ENCODE data around the gene TWNK.
A peak's percentile ranks its signal among the peaks of the same experiment; 100 is the strongest.
"Not testable (repeated sequence)": the region's sequence is repeated elsewhere in the genome, so short reads cannot be mapped to it uniquely, and the experiment has no call there.

TWNK gene

DNA sequence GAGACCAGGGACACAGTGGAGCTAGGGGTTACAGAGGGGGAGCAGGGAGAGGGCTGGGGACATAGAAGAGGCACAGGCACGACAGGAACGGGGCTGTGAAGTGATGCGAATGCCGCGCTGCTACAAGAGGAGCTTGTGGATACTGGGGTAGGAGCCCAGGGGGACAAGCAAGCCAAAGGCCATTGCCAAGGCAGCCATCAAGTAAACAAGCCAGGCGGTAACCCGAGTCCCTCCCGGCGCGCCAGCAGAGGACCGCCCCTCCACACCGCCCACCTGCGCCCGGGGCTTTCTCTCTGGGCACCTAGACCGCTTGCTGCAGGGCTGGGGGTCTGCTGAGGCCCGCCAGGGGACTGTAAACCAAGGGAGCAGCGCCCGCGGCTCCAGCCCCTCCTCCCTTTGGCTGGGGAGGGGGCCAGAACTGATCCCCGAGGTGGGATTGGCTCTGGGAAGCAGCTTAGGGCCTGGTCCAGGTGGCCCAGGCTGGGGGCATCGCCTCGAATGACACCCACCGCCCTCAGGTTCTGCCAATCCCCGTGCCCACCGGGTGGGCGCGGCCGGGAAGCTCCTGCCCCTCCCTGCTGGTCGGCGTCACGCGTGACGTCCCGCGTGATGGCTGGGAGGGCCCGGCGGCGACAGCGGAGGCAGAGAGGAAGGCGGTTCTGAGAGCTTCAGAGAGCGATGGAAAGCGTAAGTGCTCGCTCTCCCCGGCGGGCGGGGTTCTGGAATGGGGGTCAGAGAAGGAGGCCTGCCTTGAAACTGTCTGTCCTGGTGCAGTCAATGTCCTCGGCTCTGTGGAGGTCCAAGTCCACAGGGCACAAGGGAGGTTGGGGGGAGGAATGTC, 44.7 kb downstream of the TWNK start:
- no peaks in the 10 kb centered on the region for H3K27me3 ChIP-seq (ENCODE audit: insufficient read depth, insufficient read length)
- H3K4me3 ChIP-seq (ENCODE audit: insufficient read length, low read depth): peak overlapping the region; percentile 62
- TF ChIP-seq SUZ12 (IDR thresholded peaks at IDR 0.05; ENCODE audit: extremely low read depth, insufficient read depth, insufficient read length) (no peak), YY1 (IDR thresholded peaks at IDR 0.05; ENCODE audit: insufficient read depth, insufficient read length) (no peak), ZNF274 (IDR thresholded peaks at IDR 0.05; ENCODE audit: low read depth, low read length) (no peak)
- no peaks in the 10 kb centered on the region for H3K9me3 ChIP-seq (ENCODE audit: insufficient read depth, low read length)
- peaks cover 23% of the 10 kb centered on the region for H3K36me3 ChIP-seq (ENCODE audit: insufficient read depth, insufficient read length, low read length)
- no peak for DNase-seq (ENCODE audit: low read depth, low spot score)
- peak overlapping the region; percentile 74 for H3K9ac ChIP-seq (ENCODE audit: insufficient read length, low read depth)
- peaks cover 10% of the 10 kb centered on the region for H3K4me1 ChIP-seq (ENCODE audit: insufficient read depth, insufficient read length)

DNA sequence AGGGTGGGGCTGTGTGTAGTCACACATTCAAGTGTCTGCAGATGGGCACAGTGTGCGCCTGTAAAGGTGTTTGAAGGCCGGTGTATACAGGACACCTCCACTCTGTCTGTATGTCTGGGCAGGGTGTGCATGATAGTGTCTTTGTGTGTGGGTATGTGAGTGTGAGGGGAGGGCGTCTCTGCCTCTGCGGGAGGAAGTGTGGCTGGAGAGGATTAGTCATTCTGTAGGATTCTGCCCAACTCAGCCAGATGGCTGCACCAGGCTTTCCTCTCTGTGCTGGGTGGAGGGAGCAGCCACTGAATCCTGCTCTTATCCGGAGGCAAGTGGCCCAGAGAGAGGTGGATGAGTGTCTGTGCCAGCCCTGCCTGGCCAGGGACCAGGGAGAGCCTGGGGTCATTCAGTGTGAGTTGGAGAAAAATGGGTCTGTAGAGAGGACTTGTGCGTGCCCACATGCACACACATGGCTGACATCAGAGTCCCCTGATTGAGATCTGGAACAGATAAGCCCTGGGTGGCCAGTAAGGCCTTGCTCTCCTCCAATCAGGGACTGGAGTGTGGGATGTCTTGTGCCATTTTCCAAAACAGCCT, 45.4 kb downstream of the TWNK start:
- TF ChIP-seq YY1 (IDR thresholded peaks at IDR 0.05; ENCODE audit: insufficient read depth, insufficient read length) (no peak), SUZ12 (IDR thresholded peaks at IDR 0.05; ENCODE audit: extremely low read depth, insufficient read depth, insufficient read length) (no peak), ZNF274 (IDR thresholded peaks at IDR 0.05; ENCODE audit: low read depth, low read length) (no peak)
- Histone ChIP-seq H3K9ac (ENCODE audit: insufficient read length, low read depth) (peak overlapping the region; percentile 74), H3K36me3 (ENCODE audit: insufficient read depth, insufficient read length, low read length) (peaks cover 30% of the 10 kb centered on the region), H3K9me3 (ENCODE audit: insufficient read depth, low read length) (no peaks in the 10 kb centered on the region), H3K4me1 (ENCODE audit: insufficient read depth, insufficient read length) (peaks cover 6% of the 10 kb centered on the region), H3K4me3 (ENCODE audit: insufficient read length, low read depth) (peak overlapping the region; percentile 62), H3K27me3 (ENCODE audit: insufficient read depth, insufficient read length) (no peaks in the 10 kb centered on the region)
- no peak for DNase-seq (ENCODE audit: low read depth, low spot score)

- H3K9me3 ChIP-seq (ENCODE audit: insufficient read depth, low read length): no peaks in the 10 kb centered on the region
- TF ChIP-seq SUZ12 (IDR thresholded peaks at IDR 0.05; ENCODE audit: extremely low read depth, insufficient read depth, insufficient read length): no peak
- H3K27me3 ChIP-seq (ENCODE audit: insufficient read depth, insufficient read length): no peaks in the 10 kb centered on the region
- no peak overlapping the region for H3K4me3 ChIP-seq (ENCODE audit: insufficient read length, low read depth)
- DNase-seq (ENCODE audit: low read depth, low spot score): no peak
- H3K36me3 ChIP-seq (ENCODE audit: insufficient read depth, insufficient read length, low read length): peaks cover 33% of the 10 kb centered on the region
- H3K9ac ChIP-seq (ENCODE audit: insufficient read length, low read depth): no peak overlapping the region
- H3K4me1 ChIP-seq (ENCODE audit: insufficient read depth, insufficient read length): peaks cover 6% of the 10 kb centered on the region
Measured at GRCh38 chr10:101033276-101033675, 45.9 kb downstream of the TWNK start.

GRCh38 chr10:101034404-101034803, 47.1 kb downstream of the TWNK start:
- H3K9ac ChIP-seq (ENCODE audit: insufficient read length, low read depth); H3K4me1 ChIP-seq (ENCODE audit: insufficient read depth, insufficient read length); H3K9me3 ChIP-seq (ENCODE audit: insufficient read depth, low read length); H3K4me3 ChIP-seq (ENCODE audit: insufficient read length, low read depth); H3K27me3 ChIP-seq (ENCODE audit: insufficient read depth, insufficient read length); DNase-seq (ENCODE audit: low read depth, low spot score): not testable (repeated sequence)
- H3K36me3 ChIP-seq (ENCODE audit: insufficient read depth, insufficient read length, low read length): peaks cover 33% of the 10 kb centered on the region

- no peak for DNase-seq (ENCODE audit: low read depth, low spot score)
- Histone ChIP-seq H3K4me3 (ENCODE audit: insufficient read length, low read depth) (no peak overlapping the region), H3K36me3 (ENCODE audit: insufficient read depth, insufficient read length, low read length) (peaks cover 33% of the 10 kb centered on the region), H3K27me3 (ENCODE audit: insufficient read depth, insufficient read length) (no peaks in the 10 kb centered on the region), H3K9ac (ENCODE audit: insufficient read length, low read depth) (no peak overlapping the region), H3K9me3 (ENCODE audit: insufficient read depth, low read length) (no peaks in the 10 kb centered on the region), H3K4me1 (ENCODE audit: insufficient read depth, insufficient read length) (peaks cover 2% of the 10 kb centered on the region)
- TF ChIP-seq ZNF274 (IDR thresholded peaks at IDR 0.05; ENCODE audit: low read depth, low read length) (no peak), SUZ12 (IDR thresholded peaks at IDR 0.05; ENCODE audit: extremely low read depth, insufficient read depth, insufficient read length) (no peak), YY1 (IDR thresholded peaks at IDR 0.05; ENCODE audit: insufficient read depth, insufficient read length) (no peak)
Measured at GRCh38 chr10:101035314-101035713, 48.0 kb downstream of the TWNK start.

DNA sequence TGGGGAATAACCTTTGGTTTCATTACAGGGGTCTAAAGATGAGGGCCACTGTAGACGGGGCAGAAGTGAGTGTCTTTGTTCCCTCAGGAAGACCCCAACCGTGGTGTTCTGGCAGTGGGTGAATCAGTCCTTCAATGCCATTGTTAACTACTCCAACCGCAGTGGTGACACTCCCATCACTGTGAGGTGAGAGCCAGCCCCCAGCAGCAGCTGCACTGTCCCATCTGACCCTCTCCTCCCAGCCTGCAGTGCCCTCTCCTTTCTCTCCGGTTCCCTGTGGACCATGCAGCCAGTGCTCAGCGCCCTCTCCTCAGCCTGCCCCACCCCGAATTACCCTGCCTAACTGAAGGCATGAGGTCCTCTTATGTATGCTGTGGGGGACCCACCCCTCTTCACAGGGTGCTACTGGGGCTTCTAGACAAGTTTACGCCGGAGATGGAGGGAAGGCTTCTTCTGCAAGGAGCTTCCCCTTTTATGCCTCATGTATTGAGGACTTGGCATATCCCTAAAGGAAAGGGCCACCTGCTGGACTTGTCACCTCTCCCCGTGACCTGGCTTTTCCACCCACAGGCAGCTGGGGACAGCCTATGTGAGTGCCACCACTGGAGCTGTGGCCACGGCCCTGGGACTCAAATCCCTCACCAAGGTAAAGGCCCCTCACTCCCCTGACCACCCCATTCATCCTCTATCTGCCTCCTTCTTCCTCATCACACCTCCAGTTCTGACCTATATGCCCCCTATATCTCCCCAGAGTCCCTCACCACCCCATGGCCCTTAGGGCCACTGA, 48.8 kb downstream of the TWNK start:
- Histone ChIP-seq H3K36me3 (ENCODE audit: insufficient read depth, insufficient read length, low read length) (peaks cover 33% of the 10 kb centered on the region), H3K4me3 (ENCODE audit: insufficient read length, low read depth) (no peak overlapping the region), H3K4me1 (ENCODE audit: insufficient read depth, insufficient read length) (peaks cover 2% of the 10 kb centered on the region), H3K9me3 (ENCODE audit: insufficient read depth, low read length) (no peaks in the 10 kb centered on the region), H3K27me3 (ENCODE audit: insufficient read depth, insufficient read length) (no peaks in the 10 kb centered on the region), H3K9ac (ENCODE audit: insufficient read length, low read depth) (no peak overlapping the region)
- DNase-seq (ENCODE audit: low read depth, low spot score): no peak
- TF ChIP-seq SUZ12 (IDR thresholded peaks at IDR 0.05; ENCODE audit: extremely low read depth, insufficient read depth, insufficient read length) (no peak), ZNF274 (IDR thresholded peaks at IDR 0.05; ENCODE audit: low read depth, low read length) (no peak), YY1 (IDR thresholded peaks at IDR 0.05; ENCODE audit: insufficient read depth, insufficient read length) (no peak)

GRCh38 chr10:101036726-101037125, 49.4 kb downstream of the TWNK start:
- DNase-seq (ENCODE audit: low read depth, low spot score): no peak
- H3K9ac ChIP-seq (ENCODE audit: insufficient read length, low read depth): no peak overlapping the region
- H3K9me3 ChIP-seq (ENCODE audit: insufficient read depth, low read length): no peaks in the 10 kb centered on the region
- TF ChIP-seq ZNF274 (IDR thresholded peaks at IDR 0.05; ENCODE audit: low read depth, low read length): no peak
- TF ChIP-seq YY1 (IDR thresholded peaks at IDR 0.05; ENCODE audit: insufficient read depth, insufficient read length): no peak
- no peak for TF ChIP-seq SUZ12 (IDR thresholded peaks at IDR 0.05; ENCODE audit: extremely low read depth, insufficient read depth, insufficient read length)
- H3K4me3 ChIP-seq (ENCODE audit: insufficient read length, low read depth): no peak overlapping the region
- peaks cover 33% of the 10 kb centered on the region for H3K36me3 ChIP-seq (ENCODE audit: insufficient read depth, insufficient read length, low read length)
- H3K4me1 ChIP-seq (ENCODE audit: insufficient read depth, insufficient read length): peaks cover 2% of the 10 kb centered on the region
- no peaks in the 10 kb centered on the region for H3K27me3 ChIP-seq (ENCODE audit: insufficient read depth, insufficient read length)
